GM12878 (cell line): ENCODE data around the gene NDST4. TPM values are rescaled to one million over a fixed set of nuclear protein-coding genes. Genes with fewer than 3 reads are reported as not detected.

ENCODE experiments used
- ATAC-seq: fragments of 200-7000 bp; cut with Tn5 transposase; 3 replicates; pipeline ENCODE4 v1.9.1; 2020; ENCODE audit warnings: mild to moderate bottlenecking, moderate library complexity
- BruUV-seq: library from RNA; stranded (reverse); fragments of 400-500 nt; replicated peaks from 2 replicates; lab custom pipeline; 2021; lab: Mats Ljungman, UMichigan
- CTCF ChIA-PET: fragments of 300-600 bp; sonication (Branson Sonifier 250); formaldehyde crosslinking; extraction: SDS; loops from one replicate; lab custom pipeline; 2021; ENCODE audit warnings: inconsistent platforms; lab: Yijun Ruan, JAX
- POLR2A ChIA-PET: fragments of 350-600 bp; formaldehyde crosslinking; extraction: SDS; loops from one replicate; lab custom pipeline; 2021; ENCODE audit warnings: inconsistent platforms; lab: Charles Lee
- RAD21 ChIA-PET: fragments of 300-600 bp; sonication (Branson Sonifier 250); formaldehyde crosslinking; loops from one replicate; lab custom pipeline; 2023; ENCODE audit warnings: antibody characterized with exemption; ENCODE audit not compliant: unreplicated experiment; lab: Charles Lee
- SMC1A ChIA-PET: fragments of 300-600 bp; sonication (Branson Sonifier 250); formaldehyde crosslinking; loops from one replicate; lab custom pipeline; 2023; ENCODE audit not compliant: unreplicated experiment, uncharacterized antibody; lab: Charles Lee
- DNase-seq: peaks from one replicate; pipeline ENCODE4 v3.0.0-alpha.2; 2011; ENCODE audit warnings: low read depth, low spot score
- FAIRE-seq: peaks from 3 replicates; lab custom pipeline; 2011; peaks lifted over from hg19 to GRCh38; lab: Jason Lieb, UNC
- H2AFZ ChIP-seq: 2 replicates; pipeline ENCODE4 v1.6.0; 2011; ENCODE audit warnings: low read depth, low read length, control low read depth; ENCODE audit not compliant: control insufficient read depth
- H3K27ac ChIP-seq: 2 replicates; pipeline ENCODE4 v1.5.1; 2011; ENCODE audit warnings: control low read depth; ENCODE audit not compliant: control insufficient read depth, insufficient read depth
- H3K27me3 ChIP-seq, 2 experiments: replicated peaks in 1 of 2; 2 replicates each; pipeline versions ENCODE4 v1.6.0 to v1.6.1; 2011; ENCODE audit warnings: low read length in 1 of 2; ENCODE audit not compliant: control insufficient read depth in 2 of 2, insufficient read depth in 2 of 2
- H3K36me3 ChIP-seq, 2 experiments: 2 replicates each; pipeline ENCODE4 v1.5.1; 2011; ENCODE audit warnings: low read length in 1 of 2; ENCODE audit not compliant: control insufficient read depth in 2 of 2, insufficient read depth in 2 of 2
- H3K4me1 ChIP-seq: 2 replicates; pipeline ENCODE4 v1.6.1; 2011; ENCODE audit warnings: mild to moderate bottlenecking, low read length, moderate library complexity, mixed read lengths; ENCODE audit not compliant: control insufficient read depth, insufficient read depth
- H3K4me2 ChIP-seq: 2 replicates; pipeline ENCODE4 v1.6.0; 2011; ENCODE audit warnings: control low read depth; ENCODE audit not compliant: control insufficient read depth, insufficient read depth
- H3K4me3 ChIP-seq: fragments of 200-600 bp; sonication (generic); 2 replicates; pipeline ENCODE4 v1.5.1; 2016
- H3K79me2 ChIP-seq: 2 replicates; pipeline ENCODE4 v1.6.0; 2011; ENCODE audit warnings: low read length; ENCODE audit not compliant: control insufficient read depth, insufficient read depth
- H3K9ac ChIP-seq: 2 replicates; pipeline ENCODE4 v1.8.0; 2011; ENCODE audit warnings: low read length, control low read depth, mixed read lengths; ENCODE audit not compliant: control insufficient read depth, insufficient read depth
- H3K9me3 ChIP-seq: replicated peaks from 3 replicates; pipeline ENCODE4 v1.5.1; 2011; ENCODE audit warnings: mild to moderate bottlenecking, low read length; ENCODE audit not compliant: control insufficient read depth, insufficient read depth
- H4K20me1 ChIP-seq: 2 replicates; pipeline ENCODE4 v1.6.0; 2011; ENCODE audit not compliant: control insufficient read depth, insufficient read depth
- BRCA1 ChIP-seq: IDR thresholded peaks from 2 replicates; pipeline ENCODE4 v1.6.1; 2011; ENCODE audit warnings: low read depth, low read length, improper control_type of control experiment
- CHD1 ChIP-seq: IDR thresholded peaks from 2 replicates; pipeline ENCODE4 v1.6.1; 2012; ENCODE audit warnings: low read depth, low read length, improper control_type of control experiment
- CHD2 ChIP-seq: IDR thresholded peaks from 2 replicates; pipeline ENCODE4 v1.6.1; 2011; ENCODE audit warnings: low read depth, low read length, improper control_type of control experiment, borderline replicate concordance
- JUND ChIP-seq: IDR thresholded peaks from 2 replicates; pipeline ENCODE4 v1.6.1; 2012; ENCODE audit warnings: low read depth, mild to moderate bottlenecking, low read length, improper control_type of control experiment, moderate library complexity
- MEF2B ChIP-seq: fragments of 450-650 bp; IDR thresholded peaks from 2 replicates; pipeline ENCODE4 v1.6.1; 2018; ENCODE audit warnings: mild to moderate bottlenecking, moderate library complexity; ENCODE audit not compliant: partially characterized antibody, poor library complexity, severe bottlenecking
- MXI1 ChIP-seq: fragments of 150-350 bp; IDR thresholded peaks from 2 replicates; pipeline ENCODE4 v1.6.1; 2011; ENCODE audit warnings: low read depth, mild to moderate bottlenecking, inconsistent platforms, low read length, improper control_type of control experiment
- SIN3A ChIP-seq: IDR thresholded peaks from 2 replicates; pipeline ENCODE4 v1.6.1; 2012; ENCODE audit warnings: low read depth, low read length, improper control_type of control experiment
- SMAD5 ChIP-seq: IDR thresholded peaks from 2 replicates; pipeline ENCODE4 v1.6.1; 2016; ENCODE audit warnings: antibody characterized with exemption, low read depth
- SREBF2 ChIP-seq: IDR thresholded peaks from 2 replicates; pipeline ENCODE4 v1.6.1; 2012; ENCODE audit warnings: mild to moderate bottlenecking, low read length
- USF2 ChIP-seq: IDR thresholded peaks from 2 replicates; pipeline ENCODE4 v1.6.1; 2011; ENCODE audit warnings: low read depth, low read length, improper control_type of control experiment, borderline replicate concordance
- WGBS: methylation state at CpG from one replicate; pipeline ENCODE4 v1.1.6; 2016; ENCODE audit warnings: low lambda C conversion rate; ENCODE audit not compliant: insufficient replicate concordance, insufficient coverage; ENCODE audit errors: missing lambda C conversion rate; 5-methylcytosine and 5-hydroxymethylcytosine counted together
- in situ Hi-C: fragments of 300-500 bp; cut with MboI; formaldehyde crosslinking; loops from 9 replicates; pipeline ENCODE4 v1.14.3; 2018; ENCODE audit warnings: mixed read lengths
- intact Hi-C: fragments of 100-400 bp; cut with micrococcal nuclease; formaldehyde crosslinking; loops from one replicate; pipeline ENCODE4 v1.14.2; 2022; ENCODE audit not compliant: unreplicated experiment
- polyA plus RNA-seq, 11 experiments: library from polyadenylated mRNA; depleted of rRNA in 4 of 11; unstranded in 6 of 11; stranded (reverse) in 5 of 11; fragments of >200 nt; fragmentation: Nextera tagmentation in 4 of 11; fragmentation: Illumina TruSeq in 1 of 11; extraction: Ambion mirVana in 4 of 11; extraction: Trizol in 1 of 11; gene quantifications; 1 replicate in 1 of 11; 2 replicates in 10 of 11; pipeline versions ENCODE4 v1.2.1 to v1.2.3, GENCODE V29; 2011 to 2016; ENCODE audit warnings: inconsistent platforms in 2 of 11, missing spikeins in 2 of 11, low read depth in 1 of 11
- total RNA-seq, 4 experiments: library from RNA; depleted of rRNA in 3 of 4; stranded (reverse); fragments of >200 nt in 3 of 4; fragmentation: Illumina TruSeq in 1 of 4; extraction: Trizol in 1 of 4; gene quantifications; 2 replicates each; pipeline versions ENCODE4 v1.2.1 to v1.2.3, GENCODE V29; 2013 to 2021
- TF ChIP-seq, protein P1 (sequence below): fragments of 450-650 bp; IDR thresholded peaks from 2 replicates; pipeline ENCODE4 v1.6.1; 2016; ENCODE audit warnings: mild to moderate bottlenecking, moderate library complexity, borderline replicate concordance
- TF ChIP-seq, protein P2 (sequence below): IDR thresholded peaks from 2 replicates; pipeline ENCODE4 v1.6.1; 2012; ENCODE audit warnings: low read depth, low read length, improper control_type of control experiment

NDST4 gene
- total and polyA plus RNA-seq, 10 of the 15 experiments (the other 5 are each of a cell fraction or from before 2014, with no cell fraction given): 0.04 to 0.11 (median 0.07) TPM; not detected in 6

GRCh38 chr4:115117651-115118050 lies 4.2 kb upstream of the NDST4 start (continued):
- no peak for TF ChIP-seq SMAD5
- TF ChIP-seq USF2: no peak
- TF ChIP-seq SIN3A: no peak
- TF ChIP-seq, all 136 proteins: peak for 0

DNA sequence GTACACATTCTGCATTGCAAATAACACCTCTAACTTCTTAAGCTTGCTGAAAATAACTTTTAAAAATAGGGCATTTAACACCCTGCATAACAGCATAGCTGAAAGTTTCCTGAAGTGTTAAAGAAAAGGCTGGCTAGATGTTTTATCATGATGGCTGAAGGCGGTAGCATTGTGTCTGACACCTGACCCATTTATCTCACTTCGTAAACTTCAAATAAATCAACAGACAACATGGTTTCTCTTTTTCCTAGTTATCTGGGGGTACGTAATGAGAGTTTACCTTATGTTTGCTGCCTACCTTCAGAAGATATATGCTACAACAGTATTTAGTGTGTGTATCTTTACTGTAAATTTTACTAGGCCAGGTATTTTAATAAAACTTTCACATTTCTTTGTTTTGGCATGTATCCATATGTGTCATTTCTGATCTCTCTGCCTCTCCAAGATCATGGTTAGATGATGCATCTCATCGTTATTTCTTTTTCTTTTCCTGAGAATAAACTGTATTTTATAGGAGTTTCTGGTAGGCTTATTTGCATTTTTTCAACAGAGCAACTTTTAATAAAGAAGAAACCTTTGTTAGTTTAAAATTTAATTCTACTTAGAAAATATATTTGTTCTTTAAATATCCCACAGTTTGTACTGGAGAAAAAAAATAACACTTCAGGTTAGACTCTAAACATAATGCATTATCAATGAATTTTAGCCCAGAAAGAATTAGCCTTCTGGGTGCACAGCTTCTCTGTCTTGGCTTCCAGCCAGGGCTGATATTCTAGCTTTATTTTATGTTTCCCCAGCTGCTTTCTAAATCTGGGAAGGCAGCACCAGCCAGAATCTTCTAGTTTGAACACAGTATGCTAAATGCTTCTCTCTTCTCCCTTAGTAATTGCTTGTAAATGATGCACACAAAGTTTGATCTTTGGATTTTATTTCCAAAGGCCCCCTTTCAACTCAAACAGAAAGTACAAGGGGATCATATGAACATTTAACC lies 2.9 kb downstream of the NDST4 start:
- DNase-seq (no peak), ATAC-seq (no peak), FAIRE-seq (no peak)
- Histone ChIP-seq H3K4me3 (no peak overlapping the region), H3K9me3 (no peaks in the 10 kb centered on the region), H3K4me1 (no peaks in the 10 kb centered on the region), H3K36me3 (no peaks in the 10 kb centered on the region), H3K4me2 (no peak overlapping the region), H4K20me1 (no peaks in the 10 kb centered on the region), H2AFZ (no peak overlapping the region), H3K27ac (no peak overlapping the region), H3K27me3 (no peaks in the 10 kb centered on the region), H3K79me2 (no peaks in the 10 kb centered on the region), H3K9ac (no peak overlapping the region)
- RAD21 ChIA-PET: no interaction called here
- POLR2A ChIA-PET: no interaction called here
- no TSS peak for BruUV-seq
- in situ Hi-C loops: no loop called here
- intact Hi-C loops: no loop called here
- CTCF ChIA-PET: interaction anchor here (1.2 kb wide), 1 partner anchor 48 kb away, joined by 3 read pairs; no protein-coding TSS in a partner anchor
- 27% methylated on average over 4 of the region's 4 CpGs for WGBS
- no peak for TF ChIP-seq MXI1
- TF ChIP-seq CHD1: no peak
- TF ChIP-seq BRCA1: no peak
- no peak for TF ChIP-seq JUND
- TF ChIP-seq, protein P1, sequence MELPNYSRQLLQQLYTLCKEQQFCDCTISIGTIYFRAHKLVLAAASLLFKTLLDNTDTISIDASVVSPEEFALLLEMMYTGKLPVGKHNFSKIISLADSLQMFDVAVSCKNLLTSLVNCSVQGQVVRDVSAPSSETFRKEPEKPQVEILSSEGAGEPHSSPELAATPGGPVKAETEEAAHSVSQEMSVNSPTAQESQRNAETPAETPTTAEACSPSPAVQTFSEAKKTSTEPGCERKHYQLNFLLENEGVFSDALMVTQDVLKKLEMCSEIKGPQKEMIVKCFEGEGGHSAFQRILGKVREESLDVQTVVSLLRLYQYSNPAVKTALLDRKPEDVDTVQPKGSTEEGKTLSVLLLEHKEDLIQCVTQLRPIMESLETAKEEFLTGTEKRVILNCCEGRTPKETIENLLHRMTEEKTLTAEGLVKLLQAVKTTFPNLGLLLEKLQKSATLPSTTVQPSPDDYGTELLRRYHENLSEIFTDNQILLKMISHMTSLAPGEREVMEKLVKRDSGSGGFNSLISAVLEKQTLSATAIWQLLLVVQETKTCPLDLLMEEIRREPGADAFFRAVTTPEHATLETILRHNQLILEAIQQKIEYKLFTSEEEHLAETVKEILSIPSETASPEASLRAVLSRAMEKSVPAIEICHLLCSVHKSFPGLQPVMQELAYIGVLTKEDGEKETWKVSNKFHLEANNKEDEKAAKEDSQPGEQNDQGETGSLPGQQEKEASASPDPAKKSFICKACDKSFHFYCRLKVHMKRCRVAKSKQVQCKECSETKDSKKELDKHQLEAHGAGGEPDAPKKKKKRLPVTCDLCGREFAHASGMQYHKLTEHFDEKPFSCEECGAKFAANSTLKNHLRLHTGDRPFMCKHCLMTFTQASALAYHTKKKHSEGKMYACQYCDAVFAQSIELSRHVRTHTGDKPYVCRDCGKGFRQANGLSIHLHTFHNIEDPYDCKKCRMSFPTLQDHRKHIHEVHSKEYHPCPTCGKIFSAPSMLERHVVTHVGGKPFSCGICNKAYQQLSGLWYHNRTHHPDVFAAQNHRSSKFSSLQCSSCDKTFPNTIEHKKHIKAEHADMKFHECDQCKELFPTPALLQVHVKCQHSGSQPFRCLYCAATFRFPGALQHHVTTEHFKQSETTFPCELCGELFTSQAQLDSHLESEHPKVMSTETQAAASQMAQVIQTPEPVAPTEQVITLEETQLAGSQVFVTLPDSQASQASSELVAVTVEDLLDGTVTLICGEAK: no peak
- no peak for TF ChIP-seq SREBF2
- no peak for TF ChIP-seq CHD2
- TF ChIP-seq, protein P2, sequence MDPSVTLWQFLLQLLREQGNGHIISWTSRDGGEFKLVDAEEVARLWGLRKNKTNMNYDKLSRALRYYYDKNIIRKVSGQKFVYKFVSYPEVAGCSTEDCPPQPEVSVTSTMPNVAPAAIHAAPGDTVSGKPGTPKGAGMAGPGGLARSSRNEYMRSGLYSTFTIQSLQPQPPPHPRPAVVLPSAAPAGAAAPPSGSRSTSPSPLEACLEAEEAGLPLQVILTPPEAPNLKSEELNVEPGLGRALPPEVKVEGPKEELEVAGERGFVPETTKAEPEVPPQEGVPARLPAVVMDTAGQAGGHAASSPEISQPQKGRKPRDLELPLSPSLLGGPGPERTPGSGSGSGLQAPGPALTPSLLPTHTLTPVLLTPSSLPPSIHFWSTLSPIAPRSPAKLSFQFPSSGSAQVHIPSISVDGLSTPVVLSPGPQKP: no peak
- TF ChIP-seq MEF2B: no peak
- SMC1A ChIA-PET: no interaction called here
